Mesenchymal stem cell (in vitro differentiated cells and primary cell): ENCODE results near the gene NAT10.
A peak's percentile ranks its signal among the peaks of the same experiment; 100 is the strongest.

ENCODE experiments used
- DNase-seq: peaks from one replicate; pipeline ENCODE4 v3.0.0-alpha.2; 2013
- H2AFZ ChIP-seq: one replicate; pipeline ENCODE4 v1.6.1; 2013; ENCODE audit warnings: low read depth, mild to moderate bottlenecking, control low read depth, inconsistent platforms, low read length, moderate library complexity
- H2AK5ac ChIP-seq: 2 replicates; pipeline ENCODE4 v1.6.1; 2013; ENCODE audit warnings: low read length, moderate library complexity, mild to moderate bottlenecking, inconsistent platforms; ENCODE audit not compliant: severe bottlenecking
- H2BK120ac ChIP-seq: one replicate; pipeline ENCODE4 v1.6.1; 2013; ENCODE audit warnings: low read depth, mild to moderate bottlenecking, inconsistent platforms, low read length, moderate library complexity
- H2BK12ac ChIP-seq, 2 experiments: one replicate each; pipeline ENCODE4 v1.6.1; 2013; ENCODE audit warnings: inconsistent platforms in 2 of 2, low read length in 2 of 2, mild to moderate bottlenecking in 2 of 2, moderate library complexity in 2 of 2, control low read depth in 1 of 2
- H2BK15ac ChIP-seq: one replicate; pipeline ENCODE4 v1.6.1; 2013; ENCODE audit warnings: mild to moderate bottlenecking, low read depth, inconsistent platforms; ENCODE audit not compliant: poor library complexity, severe bottlenecking
- H2BK5ac ChIP-seq: 2 replicates; pipeline ENCODE4 v1.6.1; 2013; ENCODE audit warnings: low read depth, mild to moderate bottlenecking, low read length, control low read depth, inconsistent platforms; ENCODE audit not compliant: poor library complexity, severe bottlenecking
- H3K14ac ChIP-seq, 2 experiments: one replicate each; pipeline ENCODE4 v1.6.1; 2013; ENCODE audit warnings: inconsistent platforms in 2 of 2, low read length in 2 of 2, control low read depth in 1 of 2, mild to moderate bottlenecking in 1 of 2, moderate library complexity in 1 of 2
- H3K18ac ChIP-seq, 2 experiments: one replicate each; pipeline ENCODE4 v1.6.1; 2013; ENCODE audit warnings: inconsistent platforms in 2 of 2, low read length in 2 of 2, control low read depth in 1 of 2, low read depth in 1 of 2, mild to moderate bottlenecking in 1 of 2
- H3K23ac ChIP-seq, 2 experiments: one replicate each; pipeline ENCODE4 v1.6.1; 2013; ENCODE audit warnings: inconsistent platforms in 2 of 2, low read length in 2 of 2, mild to moderate bottlenecking in 2 of 2, moderate library complexity in 2 of 2, control low read depth in 1 of 2
- H3K27ac ChIP-seq: 2 replicates; pipeline ENCODE4 v1.5.1; 2013; ENCODE audit warnings: mild to moderate bottlenecking, moderate library complexity, low read length, control low read depth, inconsistent platforms; ENCODE audit not compliant: poor library complexity, severe bottlenecking
- H3K27me3 ChIP-seq, 2 experiments: 2 replicates each; pipeline versions ENCODE4 v1.6.1 to v1.7.0; 2013; ENCODE audit warnings: low read length in 2 of 2, mild to moderate bottlenecking in 2 of 2, moderate library complexity in 2 of 2, control low read depth in 1 of 2, inconsistent platforms in 1 of 2; ENCODE audit not compliant: control insufficient read depth in 1 of 2, insufficient read depth in 1 of 2
- H3K36me3 ChIP-seq, 2 experiments: 2 replicates each; pipeline versions ENCODE4 v1.6.1 to v1.7.0; 2013; ENCODE audit warnings: low read length in 2 of 2, control low read depth in 1 of 2, inconsistent platforms in 1 of 2, low read depth in 1 of 2, mild to moderate bottlenecking in 1 of 2; ENCODE audit not compliant: insufficient read depth in 2 of 2, control insufficient read depth in 1 of 2
- H3K4ac ChIP-seq, 2 experiments: one replicate each; pipeline ENCODE4 v1.6.1; 2013; ENCODE audit warnings: inconsistent platforms in 2 of 2, low read length in 2 of 2, mild to moderate bottlenecking in 2 of 2, moderate library complexity in 2 of 2, control low read depth in 1 of 2, low read depth in 1 of 2
- H3K4me1 ChIP-seq: 2 replicates; pipeline ENCODE4 v1.6.1; 2013; ENCODE audit warnings: low read depth, low read length, control low read depth; ENCODE audit not compliant: control insufficient read depth, insufficient read depth
- H3K4me2 ChIP-seq: 2 replicates; pipeline ENCODE4 v1.6.1; 2013; ENCODE audit warnings: low read length, mild to moderate bottlenecking, inconsistent platforms; ENCODE audit not compliant: poor library complexity, severe bottlenecking
- H3K4me3 ChIP-seq, 2 experiments: 2 replicates each; pipeline versions ENCODE4 v1.5.1 to v1.7.0; 2013; ENCODE audit warnings: low read length in 2 of 2, mild to moderate bottlenecking in 2 of 2, control low read depth in 1 of 2, low read depth in 1 of 2; ENCODE audit not compliant: insufficient read depth in 1 of 2
- H3K79me1 ChIP-seq: replicated peaks from 2 replicates; pipeline ENCODE4 v1.6.1; 2013; ENCODE audit warnings: mild to moderate bottlenecking, control low read depth, low read length, inconsistent platforms; ENCODE audit not compliant: poor library complexity, severe bottlenecking
- H3K9ac ChIP-seq: 2 replicates; pipeline ENCODE4 v1.7.0; 2013; ENCODE audit warnings: mild to moderate bottlenecking, low read length, moderate library complexity
- H3K9me3 ChIP-seq: 2 replicates; pipeline ENCODE4 v1.7.0; 2013; ENCODE audit warnings: mild to moderate bottlenecking, low read length; ENCODE audit not compliant: control insufficient read depth
- H4K8ac ChIP-seq: one replicate; pipeline ENCODE4 v1.6.1; 2013; ENCODE audit warnings: inconsistent platforms, mild to moderate bottlenecking, low read length, moderate library complexity
- H4K91ac ChIP-seq: one replicate; pipeline ENCODE4 v1.6.1; 2013; ENCODE audit warnings: mild to moderate bottlenecking, low read length, inconsistent platforms
- WGBS: methylation state at CpG from one replicate; pipeline ENCODE4 v1.1.7; 2013; ENCODE audit warnings: mixed read lengths; 5-methylcytosine and 5-hydroxymethylcytosine counted together

The NAT10 gene

DNA sequence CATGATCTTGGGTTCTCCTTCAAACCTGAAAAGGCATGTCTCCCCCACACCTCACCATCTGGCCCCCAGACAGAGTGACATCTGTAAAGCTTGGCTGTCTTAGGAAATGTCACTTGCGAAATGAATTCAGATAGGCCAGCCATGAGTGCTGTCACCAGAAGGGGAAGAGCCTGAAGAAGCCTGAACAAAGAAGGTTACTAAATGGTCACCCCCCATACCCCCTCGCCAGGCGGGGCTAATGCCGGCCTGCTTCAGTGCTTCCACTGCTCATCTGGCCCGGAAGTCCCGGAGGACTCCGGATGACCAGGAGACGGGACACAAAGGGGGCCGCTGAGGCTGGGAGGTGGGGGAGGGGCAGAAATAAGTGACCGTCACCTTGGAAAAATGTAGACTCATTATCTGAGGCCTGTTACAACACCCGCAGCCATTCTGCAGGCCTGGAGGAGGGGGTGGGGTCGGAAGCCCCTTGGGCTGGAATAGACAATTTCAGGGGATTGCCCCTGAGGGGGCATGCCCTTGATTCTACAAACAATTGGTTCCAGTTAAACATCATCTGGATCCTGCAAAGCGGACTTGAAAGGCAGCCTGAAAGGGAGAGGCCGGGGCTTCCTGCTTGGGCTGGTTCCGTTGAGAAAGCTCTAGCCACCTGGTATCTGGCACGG is 43.2 kb downstream of the NAT10 start:
- WGBS, result 92% methylated on average over 16 of the region's 16 CpGs
- Histone ChIP-seq H2BK5ac (no peak overlapping the region), H3K23ac (no peak overlapping the region), H3K4me1 (no peaks in the 10 kb centered on the region), H2BK12ac (no peak overlapping the region), H3K4ac (no peak overlapping the region), H3K4me2 (no peak overlapping the region), H2AK5ac (no peak overlapping the region), H2AFZ (no peak overlapping the region), H3K18ac (no peak overlapping the region), H3K79me1 (peaks cover 28% of the 10 kb centered on the region), H2BK15ac (no peak overlapping the region), H3K36me3 (peaks cover 86 to 88% of the 10 kb centered on the region in 2 experiments), H3K27me3 (no peaks in the 10 kb centered on the region), H2BK120ac (no peak overlapping the region), H3K4me3 (no peak overlapping the region), H4K91ac (no peak overlapping the region), H4K8ac (no peak overlapping the region), H3K27ac (no peak overlapping the region), H3K9me3 (no peaks in the 10 kb centered on the region), H3K9ac (no peak overlapping the region), H3K14ac (no peak overlapping the region)
- DNase-seq, result no peak

DNA sequence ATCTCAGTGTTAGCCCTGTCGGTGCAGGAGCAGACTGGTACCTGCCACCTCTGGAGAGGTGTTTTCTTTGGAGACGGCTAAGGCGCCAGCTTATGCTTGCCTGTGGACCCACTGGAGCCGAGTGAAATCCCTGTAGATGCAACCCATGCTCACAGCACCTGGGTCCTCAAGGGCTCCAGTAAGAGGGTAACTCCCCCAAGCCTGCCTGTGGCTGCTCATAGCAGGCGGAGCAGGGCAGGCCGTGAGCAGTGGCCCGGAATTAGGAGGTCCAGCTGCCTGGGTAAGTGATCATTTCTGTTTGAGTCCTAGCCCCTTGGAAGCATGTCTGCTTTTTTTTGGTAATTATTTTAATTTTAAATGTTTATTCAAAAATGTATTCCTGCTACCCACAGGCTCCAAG is 43.8 kb downstream of the NAT10 start:
- Histone ChIP-seq H3K18ac (no peak overlapping the region), H3K23ac (no peak overlapping the region), H3K14ac (no peak overlapping the region), H2BK12ac (no peak overlapping the region), H2BK15ac (no peak overlapping the region), H3K36me3 (peaks cover 88 to 90% of the 10 kb centered on the region in 2 experiments), H3K4me3 (no peak overlapping the region), H4K8ac (no peak overlapping the region), H3K4me2 (no peak overlapping the region), H3K79me1 (peaks cover 28% of the 10 kb centered on the region), H3K27ac (no peak overlapping the region), H3K4ac (no peak overlapping the region), H4K91ac (no peak overlapping the region), H3K9me3 (no peaks in the 10 kb centered on the region), H3K4me1 (no peaks in the 10 kb centered on the region), H2AK5ac (no peak overlapping the region), H2BK120ac (no peak overlapping the region), H2AFZ (no peak overlapping the region), H3K27me3 (no peaks in the 10 kb centered on the region), H2BK5ac (no peak overlapping the region), H3K9ac (no peak overlapping the region)
- DNase-seq, result no peak
- 93% methylated on average over 7 of the region's 7 CpGs for WGBS

DNA sequence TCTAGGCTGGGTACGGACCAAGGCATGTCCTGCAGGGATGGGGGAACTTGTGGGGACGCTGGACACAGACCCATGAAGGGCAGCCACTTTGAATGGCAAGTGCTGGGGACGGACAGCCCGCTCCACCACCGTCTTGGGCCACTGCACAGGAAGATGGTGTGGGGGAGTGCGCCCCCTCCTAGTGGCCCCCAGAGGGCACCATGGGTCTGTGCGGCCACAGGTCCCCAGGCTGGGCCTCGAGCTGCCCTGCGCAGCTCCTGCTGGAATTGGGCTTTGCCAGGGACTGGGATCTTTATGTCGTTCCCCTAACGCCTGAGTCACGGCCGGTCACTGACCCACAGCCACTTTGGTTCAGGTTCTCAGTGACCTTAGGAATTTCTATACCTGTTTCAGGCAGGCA is 44.4 kb downstream of the NAT10 start:
- Histone ChIP-seq H2AK5ac (no peak overlapping the region), H3K18ac (no peak overlapping the region), H2BK5ac (no peak overlapping the region), H2BK15ac (no peak overlapping the region), H3K4me1 (no peaks in the 10 kb centered on the region), H2BK12ac (no peak overlapping the region), H3K4me2 (no peak overlapping the region), H3K9me3 (no peaks in the 10 kb centered on the region), H2AFZ (no peak overlapping the region), H4K8ac (no peak overlapping the region), H3K14ac (no peak overlapping the region), H3K79me1 (peaks cover 27% of the 10 kb centered on the region), H3K23ac (no peak overlapping the region), H3K36me3 (peaks cover 83 to 92% of the 10 kb centered on the region in 2 experiments), H4K91ac (no peak overlapping the region), H3K27me3 (no peaks in the 10 kb centered on the region), H2BK120ac (no peak overlapping the region), H3K27ac (no peak overlapping the region), H3K4me3 (no peak overlapping the region), H3K4ac (no peak overlapping the region), H3K9ac (no peak overlapping the region)
- 89% methylated on average over 13 of the region's 13 CpGs for WGBS
- DNase-seq, result peak; percentile 21

DNA sequence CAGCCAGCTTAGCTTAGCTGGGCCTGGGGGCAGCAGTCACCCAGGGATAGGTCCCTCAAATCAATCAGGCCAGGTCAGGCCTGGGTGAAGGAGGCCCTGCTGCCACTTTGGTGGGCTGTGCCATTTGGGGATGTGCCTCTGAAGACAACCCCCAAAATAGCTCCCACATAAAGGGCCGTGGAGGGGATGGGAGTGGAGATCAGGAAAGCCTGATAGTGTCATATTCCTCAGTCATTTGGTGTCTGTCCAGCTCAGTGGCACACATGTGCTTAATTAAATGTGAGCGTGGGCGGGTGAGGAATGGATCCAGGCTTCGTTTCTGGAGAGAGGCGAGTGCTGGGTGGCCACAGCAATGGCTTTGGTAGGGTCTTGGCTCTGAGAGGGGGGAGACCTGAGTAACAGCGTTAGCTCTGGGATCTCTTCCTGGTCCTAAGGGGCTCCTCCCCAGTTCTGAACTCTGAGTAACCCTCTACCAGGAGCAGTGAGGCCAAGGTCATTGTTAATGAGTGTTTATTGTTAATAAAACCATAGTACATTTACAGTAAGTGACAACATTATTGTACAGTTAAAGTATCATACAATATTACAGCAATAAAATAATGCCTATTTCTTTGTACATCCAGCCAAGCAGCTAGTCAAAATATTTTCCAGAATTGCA is 45.2 kb downstream of the NAT10 start:
- Histone ChIP-seq H2AK5ac (no peak overlapping the region), H3K36me3 (peaks cover 78 to 95% of the 10 kb centered on the region in 2 experiments), H3K27me3 (no peaks in the 10 kb centered on the region), H4K8ac (no peak overlapping the region), H2BK15ac (no peak overlapping the region), H2BK120ac (no peak overlapping the region), H3K23ac (no peak overlapping the region), H2BK12ac (no peak overlapping the region), H4K91ac (no peak overlapping the region), H2BK5ac (no peak overlapping the region), H3K4me2 (no peak overlapping the region), H2AFZ (no peak overlapping the region), H3K4ac (no peak overlapping the region), H3K9ac (peak overlapping the region; percentile 43), H3K4me3 (no peak overlapping the region), H3K14ac (no peak overlapping the region), H3K9me3 (no peaks in the 10 kb centered on the region), H3K4me1 (no peaks in the 10 kb centered on the region), H3K18ac (no peak overlapping the region), H3K27ac (no peak overlapping the region), H3K79me1 (peaks cover 25% of the 10 kb centered on the region)
- 99% methylated on average over 5 of the region's 6 CpGs for WGBS
- no peak for DNase-seq
